ENCODE measurements around the gene EPN1.
"Not testable (repeated sequence)": the region's sequence is repeated elsewhere in the genome, so short reads cannot be mapped to it uniquely, and the experiment has no call there.

EPN1 gene

DNA sequence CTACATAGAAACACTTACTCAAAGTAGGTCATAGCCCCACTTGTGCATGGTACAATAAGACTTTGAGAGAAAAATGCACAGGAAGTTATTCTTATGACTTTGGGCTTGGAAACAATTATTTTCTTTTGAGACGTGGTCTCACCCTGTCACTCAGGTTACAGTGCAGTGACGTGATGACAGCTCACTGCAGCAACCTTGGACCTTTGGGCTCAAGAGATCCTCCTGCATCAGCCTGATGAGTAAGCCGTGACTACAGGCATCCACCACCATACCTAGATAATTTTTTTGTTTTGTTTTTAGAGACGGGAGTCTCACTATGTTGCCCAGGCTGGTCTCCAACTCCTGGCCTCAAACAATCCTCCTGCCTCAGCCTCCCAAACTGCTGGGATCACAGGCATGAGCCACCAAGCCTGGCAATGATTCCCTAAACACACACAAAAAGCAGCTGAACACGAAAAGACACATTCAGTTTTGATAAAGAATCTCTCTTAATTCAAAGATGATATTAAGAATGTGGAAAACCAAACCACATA is 45.3 kb downstream of the EPN1 start:
- DNase-seq (ENCODE audit: low spot score), result no peak

GRCh38 chr19:55720801-55721200 is 45.8 kb downstream of the EPN1 start:
- DNase-seq (ENCODE audit: low spot score), result no peak

DNA sequence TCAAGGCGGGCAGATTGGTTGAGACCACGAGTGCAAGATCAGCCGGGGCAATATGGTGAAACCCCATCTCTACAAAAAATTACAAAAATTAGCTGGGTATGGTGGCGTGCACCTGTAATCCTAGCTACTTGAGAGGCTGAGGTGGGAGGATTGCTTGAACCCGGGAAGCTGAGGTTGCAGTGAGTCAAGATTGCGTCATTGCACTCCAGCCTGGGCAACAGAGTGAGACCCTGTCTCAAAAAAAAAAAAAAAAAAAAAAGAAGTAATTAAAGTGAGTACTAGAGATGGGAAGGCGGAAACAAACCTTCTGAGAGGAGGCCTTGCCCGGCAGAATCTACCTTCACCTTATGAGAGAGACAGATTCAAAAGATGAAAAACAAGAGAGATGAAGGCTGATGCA is 48.5 kb downstream of the EPN1 start:
- no peak for DNase-seq (ENCODE audit: low spot score)

DNA sequence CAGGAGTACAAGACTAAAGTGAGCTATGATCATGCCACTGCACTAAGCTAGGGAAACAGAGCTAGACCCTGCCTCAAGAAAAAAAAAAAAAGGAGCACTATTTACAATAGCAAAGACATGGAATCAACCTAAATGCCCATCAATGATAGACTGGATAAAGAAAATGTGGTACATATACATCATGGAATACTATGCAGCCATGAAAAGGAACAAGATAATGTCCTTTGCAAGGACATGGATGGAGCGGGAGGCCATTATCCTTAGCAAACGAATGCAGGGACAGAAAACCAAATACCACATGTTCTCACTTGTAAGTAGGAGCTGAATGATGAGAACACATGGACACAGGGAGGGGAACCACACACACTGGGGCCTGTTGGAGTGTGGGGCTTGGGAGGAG is 55.4 kb downstream of the EPN1 start:
- not testable (repeated sequence) for DNase-seq (ENCODE audit: low spot score)

DNA sequence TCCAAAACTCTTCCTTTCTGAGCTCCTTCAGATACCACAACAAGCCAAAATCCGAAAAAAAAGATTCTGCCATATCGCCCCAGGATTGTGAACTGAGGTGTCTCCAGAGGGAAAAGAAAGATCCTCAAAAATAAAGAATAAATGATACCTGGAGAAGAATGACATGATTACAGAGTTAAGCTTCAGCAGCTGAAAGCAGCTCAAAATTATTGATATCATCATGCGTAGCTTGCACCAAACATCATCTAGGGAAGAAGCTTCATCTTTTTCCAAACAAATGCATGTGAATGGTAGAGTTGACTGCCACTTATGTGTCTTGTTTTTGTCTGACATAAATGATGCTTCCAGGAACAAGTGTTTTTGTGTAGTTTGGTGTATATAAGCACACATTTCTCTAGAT is 63.3 kb downstream of the EPN1 start, which contains the start of gene NLRP9:
Gene NLRP9, minus strand, starts transcription at position 101 of the 400 bp plus-strand sequence. Its CDS starts 28 bp downstream, at position 73.
- DNase-seq (ENCODE audit: low spot score), result no peak

GRCh38 chr19:55750715-55751114 is 75.7 kb downstream of the EPN1 start:
- no peak for DNase-seq (ENCODE audit: low spot score)

DNA sequence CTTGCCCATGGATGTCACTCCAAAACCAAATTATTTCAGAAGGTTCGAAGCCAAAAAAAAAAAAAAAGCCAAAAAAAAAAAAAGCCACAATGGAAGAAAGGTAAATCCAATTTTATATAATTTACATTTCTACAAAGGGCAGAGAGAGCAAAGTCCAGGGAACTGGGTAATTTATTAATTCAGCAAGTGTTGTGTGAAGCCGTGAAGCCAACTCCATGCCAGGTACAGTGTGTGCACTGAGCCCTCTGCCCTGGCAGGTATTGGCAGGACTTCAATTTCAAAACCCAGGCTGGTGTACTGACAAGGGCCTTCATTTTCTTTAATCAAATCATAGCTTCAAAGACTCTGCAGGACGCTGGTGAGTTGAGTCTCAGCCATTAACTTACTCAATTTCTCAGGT is 78.4 kb downstream of the EPN1 start:
- DNase-seq (ENCODE audit: low spot score), result no peak

- DNase-seq (ENCODE audit: low spot score), result not testable (repeated sequence)
Observed at GRCh38 chr19:55756808-55757207, 81.8 kb downstream of the EPN1 start.

GRCh38 chr19:55758797-55759196 is 83.8 kb downstream of the EPN1 start, which contains the start of gene RFPL4A:
Gene RFPL4A (plus strand): TSS chr19:55759097. CDS start chr19:55761801, 2,704 bp downstream.
- not testable (repeated sequence) for DNase-seq (ENCODE audit: low spot score)
